Measurements from ENCODE around the gene GOLT1B. TPM values are rescaled to one million over a fixed set of nuclear protein-coding genes. Genes with fewer than 3 reads are reported as not detected.

Gene GOLT1B
- total and polyA plus RNA-seq, 9 of the 15 experiments (the other 6 are each of a cell fraction or from before 2014, with no cell fraction given) = 9.4 to 66.1 (median 26.7) TPM

GRCh38 chr12:21501258-21502163 lies at the start of gene GOLT1B, which contains the start of gene RECQL (continued):
- TF ChIP-seq BDP1 (IDR thresholded peaks at IDR 0.05; ENCODE audit: insufficient read depth, insufficient read length) = no peak
- TF ChIP-seq FOS (IDR thresholded peaks at IDR 0.05; ENCODE audit: extremely low read depth, insufficient read length) = peak; percentile 98
- peak; percentile 78 for TF ChIP-seq SUPT5H (IDR thresholded peaks at IDR 0.05)
- TF ChIP-seq CEBPB (tag; IDR thresholded peaks at IDR 0.05) = no peak
- TF ChIP-seq ZNF121 (CRISPR knock-in tag; conservative IDR thresholded peaks at IDR 0.05) = no peak
- no peak for TF ChIP-seq ATF4 (CRISPR knock-in tag; IDR thresholded peaks at IDR 0.05)
- TF ChIP-seq NR3C1 (CRISPR knock-in tag; IDR thresholded peaks at IDR 0.05) = no peak
- no peak for TF ChIP-seq ZNF592 (IDR thresholded peaks at IDR 0.05)
- TF ChIP-seq HNRNPLL (IDR thresholded peaks at IDR 0.05; ENCODE audit: low read depth, low read length, poor library complexity, severe bottlenecking) = peak; percentile 24
- TF ChIP-seq MAX (CRISPR knock-in tag; IDR thresholded peaks at IDR 0.05) = peak; percentile 43; the same call in 1 of the 2 replicates
- no peak for TF ChIP-seq DNMT1 (IDR thresholded peaks at IDR 0.05)
- TF ChIP-seq ZBED1 (IDR thresholded peaks at IDR 0.05) = no peak
- TF ChIP-seq ZNF133 (CRISPR knock-in tag; IDR thresholded peaks at IDR 0.05) = no peak
- no peak for TF ChIP-seq ARID1B (IDR thresholded peaks at IDR 0.05)
- TF ChIP-seq CREM (IDR thresholded peaks at IDR 0.05; ENCODE audit: low read depth) = peak; percentile 87
- no peak for TF ChIP-seq SNAPC5 (CRISPR knock-in tag; IDR thresholded peaks at IDR 0.05)
- no peak for TF ChIP-seq HOMEZ (CRISPR knock-in tag; IDR thresholded peaks at IDR 0.05)
- TF ChIP-seq JUND (IDR thresholded peaks at IDR 0.05; ENCODE audit: borderline replicate concordance, low read depth, low read length) = 0 out of 2 replicates have a peak, but pooled peaks have one; percentile 31
- no peak; the same call in 2 of the 3 replicates for TF ChIP-seq JUND (tag; IDR thresholded peaks at IDR 0.05; ENCODE audit: borderline replicate concordance, low read depth, low read length)
- TF ChIP-seq CHD2 (IDR thresholded peaks at IDR 0.05; ENCODE audit: low read depth, low read length) = peak; percentile 63
- TF ChIP-seq BRCA1 (IDR thresholded peaks at IDR 0.05) = no peak
- no peak for TF ChIP-seq BRCA1 (CRISPR knock-in tag; IDR thresholded peaks at IDR 0.05)
- TF ChIP-seq PTBP1 (IDR thresholded peaks at IDR 0.05; ENCODE audit: low read depth, low read length) = no peak
- no peak for TF ChIP-seq ZZZ3 (IDR thresholded peaks at IDR 0.05)

Data from K562 (cell line).